NCI-H82 treated with DMSO at 0.1 percent for 48 hours (cell line): Measurements from ENCODE around the gene RNASE7.

Experiments
- DNase-seq: peaks from one replicate; lab custom pipeline; 2025; ENCODE audit not compliant: unreplicated experiment; lab: John Stamatoyannopoulos, UW

The RNASE7 gene

GRCh38 chr14:21042918-21043317 lies 756 bp downstream of the RNASE7 start:
- DNase-seq = no peak

- no peak for DNase-seq
These were observed 1.3 kb downstream of the RNASE7 start for GRCh38 chr14:21043387-21043973.

GRCh38 chr14:21043974-21044618 lies 1.9 kb downstream of the RNASE7 start:
- no peak for DNase-seq

- no peak for DNase-seq
These were observed 5.2 kb downstream of the RNASE7 start for GRCh38 chr14:21047378-21047781.

GRCh38 chr14:21048638-21049037 lies 6.5 kb downstream of the RNASE7 start:
- DNase-seq = no peak

GRCh38 chr14:21049271-21049673 lies 7.1 kb downstream of the RNASE7 start:
- DNase-seq = no peak

- no peak for DNase-seq
These were observed 8.4 kb downstream of the RNASE7 start for GRCh38 chr14:21050597-21050996.

- no peak for DNase-seq
These were observed 11.3 kb downstream of the RNASE7 start for GRCh38 chr14:21053184-21054122.

GRCh38 chr14:21054123-21054767 lies 12.1 kb downstream of the RNASE7 start:
- no peak for DNase-seq

- no peak for DNase-seq
These were observed 12.6 kb downstream of the RNASE7 start for GRCh38 chr14:21054768-21055145.

GRCh38 chr14:21055432-21056117 lies 13.4 kb downstream of the RNASE7 start:
- no peak for DNase-seq

- no peak for DNase-seq
These were observed 14.5 kb downstream of the RNASE7 start for GRCh38 chr14:21056520-21057163.

GRCh38 chr14:21057803-21058675 lies 15.9 kb downstream of the RNASE7 start, which contains the start of gene RNASE8:
TSS of gene RNASE8 (plus strand) at chr14:21057822. CDS start at chr14:21057893, 71 bp downstream.
- DNase-seq = no peak

GRCh38 chr14:21058903-21059302 lies 16.7 kb downstream of the RNASE7 start:
- no peak for DNase-seq

- DNase-seq = no peak
These were observed 17.9 kb downstream of the RNASE7 start for GRCh38 chr14:21059842-21060613.

- no peak for DNase-seq
These were observed 18.6 kb downstream of the RNASE7 start for GRCh38 chr14:21060614-21061346.

- DNase-seq = no peak
These were observed 19.1 kb downstream of the RNASE7 start for GRCh38 chr14:21061347-21061668.

GRCh38 chr14:21063479-21063878 lies 21.3 kb downstream of the RNASE7 start:
- no peak for DNase-seq
